K562 (cell line): ENCODE results near the gene HGFAC.

Experiments used
- CTCF ChIP-seq, 3 experiments: IDR thresholded peaks in 2 of 3; conservative IDR thresholded peaks in 1 of 3; 2 replicates each; pipeline ENCODE4 v1.5.1; 2011 to 2012; ENCODE audit warnings: low read length in 3 of 3, mild to moderate bottlenecking in 3 of 3, control low read depth in 2 of 3, improper control_type of control experiment in 1 of 3, inconsistent platforms in 1 of 3, low read depth in 1 of 3, mixed read lengths in 1 of 3, moderate library complexity in 1 of 3; ENCODE audit not compliant: insufficient read depth in 2 of 3
- HNRNPK ChIP-seq: fragments of 200-400 bp; formaldehyde crosslinking; IDR thresholded peaks from one replicate; pipeline ENCODE4 v1.6.1; 2018; ENCODE audit warnings: mild to moderate bottlenecking, low read depth, low read length; ENCODE audit not compliant: poor library complexity, severe bottlenecking
- MAFK ChIP-seq: IDR thresholded peaks from 2 replicates; pipeline ENCODE4 v1.6.1; 2011; ENCODE audit warnings: low read length, improper control_type of control experiment
- PHF21A ChIP-seq: fragments of 450-650 bp; IDR thresholded peaks from 2 replicates; pipeline ENCODE4 v1.6.1; 2017; ENCODE audit warnings: low read depth, borderline replicate concordance
- SP1 ChIP-seq: sonication (generic); formaldehyde crosslinking; IDR thresholded peaks from 2 replicates; pipeline ENCODE4 v1.8.1; 2022; ENCODE audit warnings: mild to moderate bottlenecking, missing genetic modification reagents
- TEAD1 ChIP-seq, 2 experiments: fragments of 450-650 bp in 1 of 2; sonication (generic) in 1 of 2; formaldehyde crosslinking; IDR thresholded peaks; 2 replicates each; pipeline versions ENCODE4 v1.4.0 to v1.8.0; 2020 to 2022; ENCODE audit warnings: mild to moderate bottlenecking in 2 of 2, missing genetic modification reagents in 1 of 2
- THRB ChIP-seq: fragments of 450-650 bp; formaldehyde crosslinking; conservative IDR thresholded peaks from 2 replicates; pipeline ENCODE4 v1.4.0; 2022; ENCODE audit warnings: mild to moderate bottlenecking, missing genetic modification characterization
- ZNF655 ChIP-seq: fragments of 250-450 bp; sonication (Bioruptor Pico); IDR thresholded peaks from 2 replicates; pipeline ENCODE4 v1.5.0; 2021
- TF ChIP-seq, protein P1 (sequence below): fragments of 250-450 bp; sonication (Bioruptor Pico); IDR thresholded peaks from 2 replicates; pipeline ENCODE4 v1.5.0; 2021; ENCODE audit warnings: mild to moderate bottlenecking, borderline replicate concordance

DNA sequence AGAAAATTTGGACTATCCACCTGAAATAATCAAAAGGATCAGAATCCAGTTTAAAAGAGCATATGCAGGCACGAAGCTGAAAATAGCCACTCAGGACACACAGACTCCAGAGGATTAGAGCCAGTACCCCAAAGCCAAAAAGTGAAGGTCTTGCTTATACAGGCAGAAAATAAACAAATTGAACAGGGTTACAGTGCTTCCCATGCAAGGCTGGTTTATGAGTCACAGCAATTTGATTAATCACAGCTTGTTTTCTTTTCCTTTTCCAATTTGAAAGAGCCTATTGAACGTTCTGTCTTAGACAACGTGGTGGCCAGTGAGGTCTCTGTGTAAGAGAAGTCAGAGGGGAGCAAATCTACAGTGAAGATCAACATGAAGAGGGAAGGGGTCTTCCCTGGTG is 10.2 kb downstream of the HGFAC start:
- TF ChIP-seq THRB (CRISPR knock-in tag) (no peak), PHF21A (no peak), ZNF655 (CRISPR knock-in tag) (no peak), CTCF (IDR thresholded peaks at IDR 0.05 in 2 of 3, conservative IDR thresholded peaks at IDR 0.05 in 1 of 3; ENCODE audit: insufficient read depth in 2 of 3, low read depth in 1 of 3, low read length in 3 of 3) (no peak), MAFK (no peak), TEAD1 (CRISPR knock-in tag; IDR thresholded peaks at IDR 0.05) (no peak), HNRNPK (no peak), SP1 (CRISPR knock-in tag) (no peak)
- TF ChIP-seq, protein P1, sequence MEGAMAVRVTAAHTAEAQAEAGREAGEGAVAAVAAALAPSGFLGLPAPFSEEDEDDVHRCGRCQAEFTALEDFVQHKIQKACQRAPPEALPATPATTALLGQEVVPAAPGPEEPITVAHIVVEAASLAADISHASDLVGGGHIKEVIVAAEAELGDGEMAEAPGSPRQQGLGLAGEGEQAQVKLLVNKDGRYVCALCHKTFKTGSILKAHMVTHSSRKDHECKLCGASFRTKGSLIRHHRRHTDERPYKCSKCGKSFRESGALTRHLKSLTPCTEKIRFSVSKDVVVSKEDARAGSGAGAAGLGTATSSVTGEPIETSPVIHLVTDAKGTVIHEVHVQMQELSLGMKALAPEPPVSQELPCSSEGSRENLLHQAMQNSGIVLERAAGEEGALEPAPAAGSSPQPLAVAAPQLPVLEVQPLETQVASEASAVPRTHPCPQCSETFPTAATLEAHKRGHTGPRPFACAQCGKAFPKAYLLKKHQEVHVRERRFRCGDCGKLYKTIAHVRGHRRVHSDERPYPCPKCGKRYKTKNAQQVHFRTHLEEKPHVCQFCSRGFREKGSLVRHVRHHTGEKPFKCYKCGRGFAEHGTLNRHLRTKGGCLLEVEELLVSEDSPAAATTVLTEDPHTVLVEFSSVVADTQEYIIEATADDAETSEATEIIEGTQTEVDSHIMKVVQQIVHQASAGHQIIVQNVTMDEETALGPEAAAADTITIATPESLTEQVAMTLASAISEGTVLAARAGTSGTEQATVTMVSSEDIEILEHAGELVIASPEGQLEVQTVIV (CRISPR knock-in tag): no peak
